ENCODE data around the gene CSMD2.

The CSMD2 gene

DNA sequence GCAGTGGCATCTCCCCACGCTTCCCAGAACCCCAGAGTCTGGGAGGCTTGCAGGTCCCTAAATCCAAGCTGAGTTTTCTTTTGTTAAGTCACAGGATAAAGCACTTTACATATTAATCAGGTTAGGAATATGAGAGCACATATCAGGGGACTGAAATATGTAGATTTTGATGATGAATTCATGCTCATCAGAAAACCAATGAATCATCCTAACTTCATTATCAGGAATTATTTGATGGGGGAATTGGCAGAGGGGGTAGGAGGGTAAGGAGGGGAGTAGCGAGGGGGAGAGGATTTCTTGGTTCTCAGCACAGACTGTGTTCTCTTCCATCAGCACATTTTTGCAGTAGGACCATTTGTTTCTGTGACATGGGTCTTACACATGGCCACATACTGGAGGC is 269.1 kb downstream of the CSMD2 start:
- DNase-seq, result no peak

DNA sequence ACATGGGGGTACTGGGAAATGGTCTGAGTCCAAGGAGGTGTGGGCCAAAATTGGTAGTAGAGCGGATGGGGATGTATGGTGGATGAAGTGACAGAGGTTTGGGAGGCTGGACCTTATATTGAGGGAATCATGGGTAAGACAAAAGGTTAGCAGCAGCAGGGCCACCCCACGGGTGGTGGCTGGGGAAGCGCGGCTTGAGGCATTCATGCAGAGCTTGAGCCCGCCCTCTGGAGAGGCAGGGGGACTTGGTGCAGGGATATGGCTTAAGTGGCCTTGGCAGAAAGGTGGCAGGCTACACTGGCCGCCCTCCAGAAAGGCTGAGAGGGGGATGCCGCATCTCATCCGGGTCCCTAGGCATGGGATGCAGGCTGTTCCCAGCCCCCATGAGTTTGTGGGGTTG is 269.6 kb downstream of the CSMD2 start:
- DNase-seq, result no peak

DNA sequence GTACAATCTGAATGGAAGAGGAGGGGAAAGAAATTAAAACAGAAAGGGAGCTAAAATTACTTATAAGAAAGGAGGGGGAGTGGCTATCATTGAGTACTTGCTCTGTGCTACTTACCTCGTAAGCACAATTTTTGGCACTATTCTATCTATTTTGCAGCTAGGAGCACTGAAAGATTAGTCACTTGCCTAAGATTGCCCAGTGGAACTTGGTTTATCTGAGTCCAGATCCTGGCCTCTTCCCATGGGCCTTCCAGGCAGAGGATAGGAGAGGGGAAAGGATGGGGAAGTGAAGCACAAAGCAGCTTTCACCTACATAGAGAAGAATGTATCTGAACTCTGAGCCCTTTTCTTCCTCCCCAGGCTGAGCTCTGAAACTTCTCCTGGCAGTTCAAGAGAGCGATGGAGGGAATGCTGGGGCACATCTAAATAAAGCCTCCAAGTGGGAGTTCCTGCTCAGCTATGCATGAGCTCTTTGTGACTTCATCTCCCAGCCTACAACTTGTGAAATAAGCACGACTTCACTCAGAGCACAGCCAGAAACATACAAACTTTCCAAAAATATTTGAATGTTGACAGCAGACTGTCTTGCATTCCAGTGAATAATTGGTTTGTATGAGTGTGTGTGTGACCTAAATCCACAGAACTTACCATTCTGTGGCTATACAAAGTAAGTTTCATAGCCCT is 271.7 kb downstream of the CSMD2 start:
- DNase-seq, result no peak

DNA sequence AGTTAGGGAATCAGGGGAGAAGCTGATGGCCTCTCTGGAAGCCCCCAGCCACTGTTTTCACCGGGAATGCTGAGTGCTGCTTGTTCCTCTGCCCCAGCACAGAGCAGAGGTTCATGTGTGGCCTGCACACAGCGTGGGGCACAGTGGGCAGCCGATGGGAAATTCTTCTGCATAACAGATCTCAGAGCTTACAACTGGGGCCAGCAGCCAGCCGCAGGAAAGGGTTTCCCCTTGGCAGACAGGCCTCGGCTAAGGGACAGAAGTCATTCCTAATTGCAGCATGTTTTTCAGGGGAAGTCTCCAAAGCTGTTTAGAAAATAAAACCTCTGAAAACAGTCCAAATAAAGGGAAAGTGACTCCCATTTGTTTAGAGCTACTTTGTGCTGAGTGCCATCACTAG is 278.5 kb downstream of the CSMD2 start:
- no peak for DNase-seq

DNA sequence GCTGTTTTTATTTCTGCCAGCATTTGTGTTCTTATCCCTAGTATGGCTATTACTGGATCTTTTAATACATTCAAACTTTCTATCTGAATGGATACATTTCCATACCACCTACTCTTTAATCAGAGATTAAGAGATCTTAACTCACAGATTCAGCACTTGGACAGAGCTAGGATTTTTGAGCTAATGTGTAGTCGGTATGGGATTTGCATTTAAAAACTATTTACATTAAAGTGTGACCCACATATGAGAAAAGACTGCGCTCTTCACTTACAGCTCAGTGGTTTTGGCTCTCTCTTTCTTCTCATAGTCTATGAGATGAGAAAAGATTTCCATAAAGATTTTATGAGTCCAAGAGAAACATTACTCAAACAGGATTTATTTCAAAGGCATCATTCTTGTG is 284.7 kb downstream of the CSMD2 start:
- no peak for DNase-seq

DNA sequence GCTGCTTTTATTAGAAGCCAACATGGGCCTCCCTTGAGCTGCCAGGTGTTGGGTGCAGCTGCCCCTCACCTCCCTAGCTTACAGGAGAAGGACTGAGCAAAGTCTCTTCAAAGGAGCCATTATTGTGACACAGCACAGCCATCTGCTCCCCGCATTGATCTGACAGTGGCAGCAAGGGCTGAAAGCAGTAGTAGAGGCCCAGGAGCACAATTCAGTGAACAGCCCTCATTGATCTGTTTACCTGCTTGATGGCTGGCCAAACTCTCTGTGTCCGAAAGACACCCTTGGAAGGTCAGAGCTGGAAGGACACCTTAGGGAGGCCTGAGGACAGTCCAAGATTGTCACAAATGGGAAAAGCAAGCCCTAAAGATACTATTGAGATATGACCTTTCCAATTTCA is 286.6 kb downstream of the CSMD2 start:
- DNase-seq, result no peak

DNA sequence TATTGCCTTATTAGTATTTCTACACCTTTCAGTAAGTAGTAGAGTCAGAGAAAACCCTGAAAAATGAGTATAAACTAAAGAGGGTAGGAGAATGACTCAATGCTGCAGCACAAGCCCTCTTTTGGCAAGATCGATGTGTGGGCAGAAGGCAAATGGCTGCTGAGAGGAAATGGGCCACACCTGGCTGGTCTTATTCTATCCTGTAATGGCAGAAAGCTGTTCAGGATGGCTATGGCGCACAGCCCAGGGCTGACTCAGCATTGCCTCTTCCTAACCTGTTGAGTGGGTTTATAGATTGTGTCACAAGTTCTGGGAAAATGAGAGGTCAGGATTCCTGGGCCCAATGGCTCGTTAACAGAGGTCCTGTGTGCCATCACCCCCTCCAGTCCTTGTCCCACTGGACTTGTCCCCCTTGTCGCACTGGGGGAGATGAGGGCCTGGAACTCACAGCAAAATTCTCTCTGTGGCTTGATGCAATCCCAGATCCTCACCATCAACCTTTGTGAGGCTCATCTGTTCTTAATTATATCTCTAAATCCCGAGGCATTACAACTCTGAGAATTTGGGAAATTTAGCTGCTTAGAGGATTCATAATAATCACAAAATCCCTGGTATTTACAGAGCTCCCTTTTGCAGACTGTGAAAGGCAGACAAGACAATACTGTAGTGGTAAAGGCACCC is 287.9 kb downstream of the CSMD2 start:
- no peak for DNase-seq

DNA sequence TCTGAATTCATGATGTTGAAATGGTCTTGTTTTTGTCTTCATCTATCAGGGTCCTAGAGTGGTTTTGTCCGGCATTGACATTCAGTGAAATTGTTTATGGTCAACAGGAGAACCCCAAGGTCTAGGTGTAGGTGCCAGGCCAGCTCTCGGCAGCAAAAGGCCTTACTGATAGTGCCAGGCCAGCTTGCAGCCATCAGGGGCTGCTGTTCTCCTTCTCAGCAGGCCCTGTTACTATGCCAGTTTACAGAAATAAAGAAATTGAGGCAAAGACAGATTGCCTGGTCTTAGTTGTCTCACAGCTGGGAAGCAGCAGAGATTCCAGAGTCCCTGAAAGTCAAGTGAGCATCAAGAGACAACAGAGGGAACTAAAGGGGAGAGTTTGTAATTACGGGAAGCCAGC is 289.2 kb downstream of the CSMD2 start:
- DNase-seq, result no peak

DNA sequence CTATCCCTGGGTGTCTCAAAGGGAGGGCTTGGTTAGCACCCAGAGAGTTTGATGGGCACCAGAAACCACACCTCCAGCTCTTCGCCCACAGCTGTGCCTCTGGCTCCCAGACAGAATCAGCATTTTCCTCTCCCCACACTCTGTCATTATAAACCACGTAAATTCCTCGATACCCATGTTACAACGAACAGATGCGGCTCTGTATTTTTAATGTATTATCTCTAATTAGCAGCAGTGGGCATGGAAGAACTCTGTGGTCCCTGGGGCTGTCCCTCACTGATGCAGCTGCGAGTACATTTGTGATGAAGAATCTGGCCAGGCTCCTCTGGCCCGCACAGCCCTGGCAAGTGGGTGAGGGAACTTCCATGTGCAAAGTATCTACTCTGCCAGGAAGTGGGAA is 290.4 kb downstream of the CSMD2 start:
- no peak for DNase-seq

DNA sequence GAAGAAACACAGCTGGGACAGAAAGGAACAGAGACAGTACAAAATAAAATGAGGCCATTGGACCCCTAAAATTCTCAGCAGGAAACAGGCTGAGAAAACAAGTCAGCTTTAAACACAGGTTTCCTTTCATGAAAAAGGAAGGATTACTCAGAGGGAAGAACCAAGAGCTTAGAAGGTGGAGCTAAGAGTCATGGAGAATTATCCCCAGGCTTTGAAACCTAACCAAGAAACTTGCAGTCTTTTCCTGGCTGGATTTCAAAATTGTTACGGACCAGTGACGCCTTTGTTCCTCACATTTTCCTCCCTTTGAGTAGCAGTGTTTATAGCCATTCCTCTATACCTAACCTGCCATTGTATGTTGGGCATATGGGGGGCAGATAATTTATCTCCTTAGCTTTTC is 292.3 kb downstream of the CSMD2 start:
- DNase-seq, result no peak

DNA sequence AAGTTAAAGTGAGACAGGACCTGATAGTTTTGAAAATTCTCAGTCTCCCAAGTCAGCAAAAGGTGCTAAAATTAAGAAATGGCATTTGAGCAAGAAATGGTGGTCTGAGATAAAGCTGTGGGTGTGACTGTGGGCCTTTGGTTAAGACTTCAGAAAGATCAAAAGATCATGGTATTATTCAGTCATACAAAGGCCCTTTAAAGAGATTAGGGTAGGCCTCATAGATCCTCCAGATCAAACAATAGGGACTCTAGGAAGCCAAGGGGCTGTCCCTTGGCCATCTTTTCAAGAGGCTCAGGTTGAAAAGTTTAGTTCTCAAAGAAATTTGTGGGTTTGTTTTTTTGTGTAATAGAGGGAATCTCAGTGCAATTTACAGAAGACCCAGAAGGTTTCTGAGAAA is 292.8 kb downstream of the CSMD2 start:
- DNase-seq, result no peak

DNA sequence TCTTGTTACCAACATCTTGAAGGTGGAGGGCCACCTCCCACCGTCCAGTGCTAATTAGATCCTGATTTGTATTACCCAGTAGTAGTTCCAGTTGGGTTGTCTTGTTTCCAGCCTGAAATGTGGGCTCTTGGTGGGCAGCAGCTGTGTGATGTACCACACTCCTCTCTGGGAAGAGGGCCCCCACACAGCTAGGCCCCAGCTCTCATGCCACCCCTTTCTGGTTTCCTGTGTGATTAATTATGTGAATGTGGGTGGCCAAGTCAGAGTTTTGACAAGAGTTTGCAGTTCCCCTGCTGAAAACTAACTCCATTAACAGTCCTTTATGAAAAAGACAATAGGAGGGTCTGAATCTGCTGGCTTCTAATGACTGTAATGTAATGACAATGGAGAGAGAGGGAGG is 297.3 kb downstream of the CSMD2 start:
- DNase-seq, result no peak

DNA sequence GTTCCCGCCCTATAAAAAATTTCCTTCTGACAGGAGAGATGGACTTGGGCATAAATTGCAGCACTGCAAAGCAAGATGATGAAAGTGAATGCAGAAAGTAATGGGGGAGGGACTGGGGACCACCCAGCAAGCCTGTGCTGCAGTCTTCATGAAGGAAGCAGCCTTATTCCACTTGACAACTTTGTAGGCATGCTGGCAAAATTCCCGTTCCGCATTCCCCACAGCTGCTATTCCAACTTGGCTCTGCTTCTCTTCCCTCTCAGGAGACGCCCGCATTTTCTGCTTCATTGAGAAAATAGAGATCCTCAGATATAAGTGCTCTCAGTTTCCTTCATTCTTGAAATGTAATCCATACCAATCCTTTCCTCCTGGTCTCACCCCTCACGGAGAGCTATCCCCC is 298.7 kb downstream of the CSMD2 start:
- DNase-seq, result no peak

DNA sequence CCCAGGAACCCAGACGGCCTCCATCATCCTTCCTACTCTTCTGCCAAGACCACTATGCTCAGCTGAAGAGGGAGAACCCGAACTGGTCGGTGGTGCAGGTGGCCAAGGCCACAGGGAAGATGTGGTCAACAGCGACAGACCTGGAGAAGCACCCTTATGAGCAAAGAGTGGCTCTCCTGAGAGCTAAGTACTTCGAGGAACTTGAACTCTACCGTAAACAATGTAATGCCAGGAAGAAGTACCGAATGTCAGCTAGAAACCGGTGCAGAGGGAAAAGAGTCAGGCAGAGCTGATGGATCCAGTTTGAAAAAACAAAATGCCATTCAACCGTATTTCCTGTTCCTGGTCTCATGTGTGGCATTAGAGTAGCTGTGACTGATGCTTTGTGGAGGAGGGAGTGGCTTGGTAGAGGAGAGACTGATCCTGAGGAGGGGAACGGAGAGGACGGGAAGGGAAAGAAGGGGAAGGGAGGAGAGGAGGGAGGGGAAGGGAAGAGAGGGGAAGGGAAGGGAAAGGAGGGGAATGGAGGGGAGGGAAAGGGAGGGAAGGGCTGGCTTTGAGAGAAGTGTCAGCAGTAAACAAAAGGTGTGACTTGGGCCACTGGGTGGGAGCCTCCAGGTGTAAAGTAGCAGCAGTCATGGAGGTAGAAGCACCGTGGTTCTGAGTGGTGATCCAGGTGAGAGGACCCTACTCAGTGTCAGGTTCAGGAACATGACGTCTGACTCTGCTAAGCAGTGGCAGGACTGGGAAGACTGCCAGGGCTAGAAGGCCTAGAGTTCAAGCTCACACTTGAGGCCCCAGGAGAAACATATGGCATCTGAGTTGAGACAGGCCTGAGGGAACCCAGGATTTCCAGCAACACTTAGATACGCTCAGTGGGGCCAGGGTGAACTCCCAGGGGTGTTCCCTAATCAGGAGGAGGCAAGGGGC is 300.3 kb downstream of the CSMD2 start:
- DNase-seq, result no peak

DNA sequence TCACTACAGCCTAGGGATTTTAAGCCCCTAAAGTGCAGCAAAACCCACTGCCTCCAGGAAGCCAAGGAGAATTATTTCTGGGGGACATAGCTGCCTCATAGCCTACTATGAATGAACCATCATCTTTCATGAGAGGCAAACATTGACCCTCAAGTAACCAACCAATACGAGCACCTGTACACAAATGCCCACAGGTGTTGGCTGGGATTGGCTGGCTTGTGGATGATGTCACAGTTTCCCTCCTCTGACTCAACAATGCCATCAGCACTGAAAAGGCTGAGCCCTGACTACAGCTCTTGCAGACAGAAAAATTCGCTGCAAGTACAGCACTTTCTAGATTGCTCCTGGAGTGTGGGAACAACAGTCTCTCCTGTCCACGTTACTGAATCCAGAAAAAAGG is 301.3 kb downstream of the CSMD2 start, which contains the start of gene HMGB4:
Gene HMGB4 (plus strand): TSS at position 301 of the 400 bp plus-strand sequence. CDS start 113 bp downstream, outside the sequence.
- no peak for DNase-seq

DNA sequence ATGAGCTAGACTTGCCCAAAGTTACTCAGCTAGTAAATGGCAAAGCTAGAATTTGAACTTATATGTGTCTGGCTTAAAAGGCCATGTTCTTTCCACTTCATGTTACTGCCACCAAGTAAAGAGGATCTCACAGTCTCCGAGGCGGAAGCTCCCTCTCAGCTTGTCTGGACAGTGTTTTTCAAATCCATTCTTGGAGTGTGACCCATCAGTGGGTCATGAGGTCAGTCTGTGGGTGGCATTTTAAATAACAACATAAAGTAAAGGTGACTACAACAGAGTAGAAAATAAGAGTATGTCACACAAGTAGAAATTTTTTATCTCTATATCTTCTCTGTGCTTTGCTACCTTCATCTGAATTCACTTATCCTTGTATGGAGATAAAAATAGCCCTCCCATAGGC is 304.4 kb downstream of the CSMD2 start:
- no peak for DNase-seq

DNA sequence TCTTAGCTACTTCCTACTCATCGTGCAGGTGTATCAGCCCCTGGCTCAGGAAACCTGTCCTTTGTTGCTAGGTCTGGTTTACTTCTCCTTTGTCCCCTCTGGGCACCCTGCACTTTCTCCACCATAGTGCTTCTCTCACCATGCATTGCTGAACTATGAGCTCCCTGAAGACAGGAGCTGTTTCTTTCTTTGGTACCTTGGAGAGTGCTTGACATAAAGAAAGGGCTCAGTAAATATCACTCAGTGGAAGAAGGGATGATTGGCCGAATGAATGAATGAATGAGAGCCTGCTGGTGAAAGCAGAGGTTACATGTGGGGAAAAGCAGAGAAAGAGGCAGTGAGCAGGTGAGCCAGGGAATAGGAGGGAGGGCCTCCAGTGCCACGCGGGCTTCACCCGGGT is 310.9 kb downstream of the CSMD2 start:
- no peak for DNase-seq

DNA sequence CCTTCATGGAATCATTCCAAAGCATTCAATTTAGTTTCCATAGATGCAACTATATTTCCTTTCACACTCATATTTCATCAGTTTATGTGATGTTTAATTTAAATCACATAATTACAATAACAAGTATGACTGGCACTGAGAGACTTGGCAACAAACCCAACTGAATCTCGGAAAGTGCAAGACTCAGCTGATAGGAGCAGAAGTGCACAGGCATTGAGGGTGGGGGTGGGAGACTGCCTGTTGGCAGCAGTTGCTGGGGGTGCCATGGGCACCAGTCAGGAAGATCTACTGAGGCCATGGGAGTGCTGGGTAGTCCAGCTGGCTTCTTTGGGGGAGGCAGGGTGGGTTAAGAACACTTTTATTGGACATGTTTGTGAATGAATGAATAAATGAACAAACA is 311.6 kb downstream of the CSMD2 start:
- no peak for DNase-seq

DNA sequence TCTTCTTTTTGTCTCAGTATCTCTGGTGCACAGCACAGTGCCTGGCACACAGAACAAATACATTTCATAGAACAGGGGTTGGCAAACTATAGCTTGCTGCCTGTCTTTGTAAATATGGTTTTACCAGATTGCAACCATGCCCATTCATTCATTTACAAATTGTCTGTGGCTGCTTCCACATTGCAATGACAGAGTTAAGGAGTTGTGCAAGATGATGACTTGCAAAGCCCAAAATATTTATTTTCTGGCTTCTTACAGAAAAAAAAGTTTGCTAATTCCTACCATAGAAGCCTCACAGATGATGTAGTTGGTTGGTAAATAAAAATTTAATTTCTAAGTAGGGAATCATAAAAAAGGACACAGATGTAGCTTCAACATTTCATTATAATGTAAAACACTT is 312.3 kb downstream of the CSMD2 start:
- DNase-seq, result no peak

DNA sequence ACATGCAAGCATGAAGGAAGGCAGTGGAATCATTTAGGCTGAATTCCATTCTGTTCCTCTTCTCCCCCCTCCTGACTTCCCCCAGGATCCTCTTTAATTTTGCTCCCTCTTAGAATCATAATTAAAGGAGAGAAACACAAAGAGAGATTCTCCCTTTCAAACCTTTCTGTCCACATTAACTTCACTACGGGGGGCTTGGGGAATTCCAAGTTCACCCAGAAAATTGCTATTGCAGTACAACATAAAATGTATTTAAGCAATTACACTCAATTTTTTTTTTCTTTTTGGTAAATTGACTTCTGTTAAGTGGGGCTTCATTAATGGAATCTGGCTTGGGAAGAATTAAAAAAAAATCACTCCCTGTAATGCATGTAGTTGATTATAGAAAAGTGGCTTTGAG is 314.5 kb downstream of the CSMD2 start:
- no peak for DNase-seq

DNA sequence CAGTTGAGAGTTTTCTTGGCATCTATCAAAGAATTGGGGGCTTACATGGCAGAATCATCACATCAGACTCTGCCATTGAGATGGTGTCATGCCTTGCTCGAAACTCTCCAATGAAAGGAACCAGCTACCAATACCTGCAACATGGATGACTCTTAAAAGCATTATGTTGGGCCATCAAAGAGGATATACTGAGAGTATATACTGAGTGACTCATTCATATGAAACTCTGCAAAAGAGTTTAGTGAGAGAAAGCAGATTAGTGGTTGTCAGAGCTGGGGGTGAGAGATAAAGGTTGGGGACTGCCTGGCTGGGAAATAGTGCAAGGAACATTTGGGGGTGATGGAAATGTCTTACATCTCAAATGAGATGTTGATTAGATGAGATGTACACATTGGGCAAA is 315.8 kb downstream of the CSMD2 start:
- no peak for DNase-seq

DNA sequence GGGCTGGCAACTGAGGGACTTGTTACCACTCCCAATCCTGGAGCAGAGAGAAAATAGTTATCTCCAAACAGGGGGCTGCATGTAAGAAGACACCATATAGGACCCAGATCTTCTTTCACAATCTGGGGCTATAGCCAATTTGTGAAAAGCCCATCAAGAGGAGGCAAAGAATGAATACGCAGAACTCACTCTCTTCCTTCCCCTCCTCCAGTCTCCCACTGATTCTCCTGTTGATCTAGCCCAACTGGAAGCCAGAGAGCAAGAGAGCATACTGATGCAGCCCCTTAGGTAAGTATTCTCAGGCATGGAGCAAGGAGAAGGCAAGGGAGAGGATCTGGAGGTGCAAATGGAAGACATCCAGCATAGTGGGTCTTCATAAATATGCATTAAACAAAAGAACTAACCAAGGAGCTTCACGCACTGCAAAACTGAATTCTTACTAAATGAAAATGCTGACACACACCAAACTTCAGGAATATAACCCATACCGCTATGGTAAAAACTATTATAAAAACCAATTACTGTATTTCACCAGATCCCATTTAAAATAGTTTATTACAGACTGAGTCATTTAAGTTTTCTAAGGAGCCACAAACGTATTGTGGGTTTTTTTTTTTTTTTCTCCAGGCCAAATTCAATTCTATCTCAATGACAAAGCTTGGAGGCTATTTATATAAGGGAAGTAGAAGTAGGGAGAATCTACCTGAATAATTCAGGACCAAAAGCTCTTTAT is 316.7 kb downstream of the CSMD2 start:
- DNase-seq, result no peak

DNA sequence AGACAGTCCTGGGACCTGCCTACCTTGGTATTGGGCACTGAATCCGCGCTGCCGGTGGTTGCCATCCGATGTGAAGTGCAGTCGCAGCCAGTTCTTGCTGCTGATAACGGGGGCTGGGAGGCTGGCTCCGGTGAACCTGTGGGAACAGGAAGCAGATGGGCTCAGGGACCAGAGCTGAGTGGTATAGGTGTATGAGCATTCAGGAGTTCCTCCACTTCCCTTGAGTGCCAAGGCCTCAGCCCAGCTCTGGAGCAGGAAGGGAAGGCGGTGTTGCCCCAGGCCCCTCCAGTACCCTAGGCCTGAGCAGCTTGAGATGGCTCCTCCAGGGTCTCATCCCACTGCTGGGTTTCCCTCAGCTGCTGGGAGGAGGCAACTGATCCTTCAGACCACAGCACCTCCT is 318.2 kb downstream of the CSMD2 start:
- no peak for DNase-seq
